OCI-LY3 (cell line): ENCODE data around the gene PDLIM1.

Source experiments
- CTCF ChIP-seq: fragments of 200-600, 300-600 bp; sonication (generic); IDR thresholded peaks from 2 replicates; pipeline ENCODE4 v1.5.1; 2014; ENCODE audit warnings: antibody characterized with exemption, low read length, low read depth
- EZH2phosphoT487 ChIP-seq: fragments of 200-600 bp; shearing (Covaris generic); IDR thresholded peaks from 2 replicates; pipeline ENCODE4 v1.6.1; 2018; ENCODE audit warnings: antibody characterized with exemption, mixed run types, low read depth

GRCh38 chr10:95328013-95328412 is 37.2 kb upstream of the PDLIM1 start:
- no peak for TF ChIP-seq CTCF
- TF ChIP-seq EZH2phosphoT487, result no peak
